Activated CD4-positive, alpha-beta memory T cell treated with anti-CD3 and anti-CD28 coated beads for 36 hours (primary cell): ENCODE measurements around the gene APLP1. TPM values are rescaled to one million over a fixed set of nuclear protein-coding genes. Genes with fewer than 3 reads are reported as not detected.
"Not testable (repeated sequence)": the region's sequence is repeated elsewhere in the genome, so short reads cannot be mapped to it uniquely, and the experiment has no call there.

Experiments used
- CTCF ChIA-PET: fragments of 350-600 bp; sonication (Branson Sonifier 250); formaldehyde crosslinking; loops from one replicate; lab custom pipeline; 2021; ENCODE audit warnings: antibody characterized with exemption, inconsistent platforms; lab: Charles Lee
- POLR2A ChIA-PET: fragments of 350-600 bp; sonication (Branson Sonifier 250); formaldehyde crosslinking; loops from one replicate; lab custom pipeline; 2021; ENCODE audit warnings: antibody characterized with exemption; lab: Charles Lee
- DNase-seq: peaks from one replicate; pipeline ENCODE4 v3.0.0-alpha.2; 2020
- H3K27ac Mint-ChIP-seq: one replicate; pipeline ENCODE4 v1.8.0; 2021; ENCODE audit warnings: mixed read lengths
- H3K27me3 Mint-ChIP-seq: one replicate; pipeline ENCODE4 v1.8.0; 2021; ENCODE audit warnings: mixed read lengths
- H3K36me3 Mint-ChIP-seq: one replicate; pipeline ENCODE4 v1.8.0; 2021; ENCODE audit warnings: mixed read lengths
- H3K4me1 Mint-ChIP-seq: one replicate; pipeline ENCODE4 v1.8.0; 2021; ENCODE audit warnings: low read depth, mixed read lengths
- H3K4me3 Mint-ChIP-seq: one replicate; pipeline ENCODE4 v1.8.0; 2021; ENCODE audit warnings: mild to moderate bottlenecking, mixed read lengths
- H3K9me3 Mint-ChIP-seq: one replicate; pipeline ENCODE4 v1.8.0; 2021; ENCODE audit warnings: mixed read lengths
- intact Hi-C: fragments of 100-400 bp; cut with micrococcal nuclease; formaldehyde crosslinking; loops from one replicate; pipeline ENCODE4 v1.15.1; 2023
- total RNA-seq, 2 experiments: library from RNA; stranded (reverse); gene quantifications; one replicate each; pipeline ENCODE4 v1.2.3, GENCODE V29; 2021

The APLP1 gene
- total RNA-seq, 2 experiments from 2014 or later = 1.2 to 2.6 TPM

GRCh38 chr19:35889370-35890112, 21.2 kb downstream of the APLP1 start:
- no peak overlapping the region for H3K4me3 Mint-ChIP-seq
- intact Hi-C loops = no loop called here
- CTCF ChIA-PET = interaction anchor here (0.7 kb wide), 1 partner anchor 490 kb away, joined by 5 read pairs; no protein-coding TSS in a partner anchor
- no peaks in the 10 kb centered on the region for H3K9me3 Mint-ChIP-seq
- H3K4me1 Mint-ChIP-seq = peaks cover 14% of the 10 kb centered on the region
- no peak overlapping the region for H3K27ac Mint-ChIP-seq
- POLR2A ChIA-PET = interaction anchor here (0.7 kb wide), 1 partner anchor 687 kb away, joined by 3 read pairs; no protein-coding TSS in a partner anchor
- H3K27me3 Mint-ChIP-seq = no peaks in the 10 kb centered on the region
- no peak for DNase-seq
- H3K36me3 Mint-ChIP-seq = peaks cover 58% of the 10 kb centered on the region

GRCh38 chr19:35890113-35890650, 21.8 kb downstream of the APLP1 start:
- ChIA-PET CTCF (interaction anchor here (1.5 kb wide), 1 partner anchor 9 kb away, joined by 10 read pairs; no protein-coding TSS in a partner anchor), POLR2A (no interaction called here)

DNA sequence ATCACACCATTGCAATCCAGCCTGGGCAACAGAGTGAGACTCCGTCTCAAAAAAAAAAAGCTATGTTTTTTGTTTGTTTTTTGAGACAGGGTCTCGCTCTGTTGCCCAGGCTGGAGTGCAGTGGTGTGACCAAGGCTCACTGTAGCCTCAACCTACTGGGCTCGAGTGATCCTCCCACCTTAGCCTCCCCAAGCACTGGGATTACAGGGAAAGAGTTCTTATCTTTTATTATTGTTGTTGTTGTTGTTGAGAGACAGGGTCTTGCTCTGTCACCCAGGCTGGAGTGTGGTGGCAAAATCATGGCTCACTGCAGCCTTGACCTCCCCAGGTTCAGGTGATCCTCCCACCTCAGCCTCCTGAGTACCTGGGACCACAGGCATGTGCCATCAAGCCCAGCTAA, 23.4 kb downstream of the APLP1 start:
- CTCF ChIA-PET = interaction anchor here (1.0 to 1.5 kb wide), 2 partner anchors 10 to 39 kb away, joined by 5 to 10 read pairs; no protein-coding TSS in a partner anchor
- H3K9me3 Mint-ChIP-seq, POLR2A ChIA-PET: not testable (repeated sequence)

More at GRCh38 chr19:35890113-35890650, 21.8 kb downstream of the APLP1 start:
- no peak overlapping the region for H3K4me3 Mint-ChIP-seq
- H3K9me3 Mint-ChIP-seq = no peaks in the 10 kb centered on the region
- DNase-seq = no peak
- H3K27me3 Mint-ChIP-seq = no peaks in the 10 kb centered on the region
- intact Hi-C loops = no loop called here
- H3K27ac Mint-ChIP-seq = no peak overlapping the region
- H3K36me3 Mint-ChIP-seq = peaks cover 61% of the 10 kb centered on the region
- H3K4me1 Mint-ChIP-seq = peaks cover 17% of the 10 kb centered on the region

DNA sequence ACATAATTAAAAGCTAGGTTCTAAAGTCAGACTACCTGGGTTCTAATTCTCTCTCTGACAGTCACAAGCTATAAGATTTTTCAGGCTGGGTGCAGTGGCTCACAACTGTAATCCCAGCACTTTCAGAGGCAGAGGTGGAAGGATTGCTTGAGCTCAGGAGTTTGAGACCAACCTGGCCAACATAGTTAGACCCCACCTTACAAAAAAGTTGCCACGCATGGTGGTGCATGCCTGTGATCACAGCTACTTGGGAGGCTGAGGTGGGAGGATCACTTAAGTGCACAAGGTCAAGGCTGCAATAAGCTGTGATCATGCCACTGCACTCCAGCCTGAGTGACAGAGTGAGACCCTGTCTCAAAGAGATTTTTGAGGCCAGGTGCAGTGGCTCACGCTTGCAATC, 26.0 kb downstream of the APLP1 start:
- CTCF ChIA-PET = interaction anchor here (1.3 to 1.4 kb wide), 3 partner anchors 12 to 38 kb away, joined by 3 to 11 read pairs (median 4); no protein-coding TSS in a partner anchor
- peak overlapping the region; percentile 28 for H3K27ac Mint-ChIP-seq

More for the DNA sequence above, 23.4 kb downstream of the APLP1 start:
- intact Hi-C loops, H3K4me3 Mint-ChIP-seq, H3K27me3 Mint-ChIP-seq, DNase-seq, H3K27ac Mint-ChIP-seq: not testable (repeated sequence)
- Mint-ChIP-seq H3K4me1 (peaks cover 29% of the 10 kb centered on the region), H3K36me3 (peaks cover 73% of the 10 kb centered on the region)

DNA sequence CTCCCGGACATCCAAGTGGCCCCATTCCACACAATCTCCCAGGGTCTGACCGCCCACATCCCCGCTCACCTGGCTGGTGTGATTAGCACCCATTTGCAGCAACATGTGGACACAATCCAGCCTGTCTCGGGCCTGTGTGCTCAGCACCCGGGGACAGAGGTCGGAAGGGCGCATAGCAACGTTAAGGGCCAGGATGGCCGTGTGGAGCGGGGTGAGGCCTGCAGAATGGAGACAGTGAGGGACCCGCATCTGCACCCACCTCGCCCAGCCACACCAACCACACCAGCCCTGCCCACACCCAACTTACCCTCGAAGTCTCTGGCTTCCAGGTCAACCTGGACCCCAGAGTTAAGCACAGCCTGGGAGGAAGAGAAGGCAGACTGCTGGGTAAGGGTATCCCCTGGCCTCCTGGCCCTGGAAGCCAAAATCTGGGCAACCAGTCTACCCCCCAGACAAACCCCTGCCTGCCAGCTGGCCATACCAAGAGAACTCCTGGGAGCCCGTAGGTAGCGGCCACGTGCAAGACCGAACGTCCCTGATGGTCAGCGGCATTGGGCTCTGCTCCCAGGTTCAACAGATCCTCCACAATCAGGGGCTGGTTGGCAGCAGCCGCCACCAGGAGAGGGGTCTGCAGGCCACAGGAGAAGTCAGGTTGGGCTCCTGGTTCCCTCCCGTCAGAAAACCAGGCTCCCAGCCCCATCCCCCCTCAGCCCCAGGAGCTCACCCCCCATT, 27.7 kb downstream of the APLP1 start:
- peaks cover 40% of the 10 kb centered on the region for H3K4me1 Mint-ChIP-seq
- H3K27ac Mint-ChIP-seq = peak overlapping the region; percentile 23
- ChIA-PET CTCF (no interaction called here), POLR2A (interaction anchor here (0.7 to 1.3 kb wide), 2 partner anchors 11 to 61 kb away, joined by 3 to 6 read pairs; no protein-coding TSS in a partner anchor)
- H3K36me3 Mint-ChIP-seq = peaks cover 64% of the 10 kb centered on the region
- no peak for DNase-seq
- H3K9me3 Mint-ChIP-seq = no peaks in the 10 kb centered on the region
- no peaks in the 10 kb centered on the region for H3K27me3 Mint-ChIP-seq
- intact Hi-C loops = no loop called here
- no peak overlapping the region for H3K4me3 Mint-ChIP-seq

More for the DNA sequence above, 26.0 kb downstream of the APLP1 start:
- Mint-ChIP-seq H3K27me3 (no peaks in the 10 kb centered on the region), H3K36me3 (peaks cover 74% of the 10 kb centered on the region), H3K4me3 (no peak overlapping the region), H3K9me3 (no peaks in the 10 kb centered on the region), H3K4me1 (peaks cover 41% of the 10 kb centered on the region)
- intact Hi-C loops = no loop called here
- DNase-seq = no peak
- POLR2A ChIA-PET = interaction anchor here (1.1 kb wide), 1 partner anchor 11 kb away, joined by 4 read pairs; no protein-coding TSS in a partner anchor

- Mint-ChIP-seq H3K36me3 (peaks cover 59% of the 10 kb centered on the region), H3K27me3 (no peaks in the 10 kb centered on the region), H3K4me1 (peaks cover 44% of the 10 kb centered on the region), H3K4me3 (peak overlapping the region; percentile 32), H3K9me3 (no peaks in the 10 kb centered on the region), H3K27ac (no peak overlapping the region)
- ChIA-PET POLR2A (interaction anchor here (0.7 to 1.3 kb wide), 2 partner anchors 11 to 61 kb away, joined by 3 to 6 read pairs; no protein-coding TSS in a partner anchor), CTCF (no interaction called here)
- intact Hi-C loops = no loop called here
- DNase-seq = no peak
Observed at GRCh38 chr19:35896643-35897040, 28.3 kb downstream of the APLP1 start.

DNA sequence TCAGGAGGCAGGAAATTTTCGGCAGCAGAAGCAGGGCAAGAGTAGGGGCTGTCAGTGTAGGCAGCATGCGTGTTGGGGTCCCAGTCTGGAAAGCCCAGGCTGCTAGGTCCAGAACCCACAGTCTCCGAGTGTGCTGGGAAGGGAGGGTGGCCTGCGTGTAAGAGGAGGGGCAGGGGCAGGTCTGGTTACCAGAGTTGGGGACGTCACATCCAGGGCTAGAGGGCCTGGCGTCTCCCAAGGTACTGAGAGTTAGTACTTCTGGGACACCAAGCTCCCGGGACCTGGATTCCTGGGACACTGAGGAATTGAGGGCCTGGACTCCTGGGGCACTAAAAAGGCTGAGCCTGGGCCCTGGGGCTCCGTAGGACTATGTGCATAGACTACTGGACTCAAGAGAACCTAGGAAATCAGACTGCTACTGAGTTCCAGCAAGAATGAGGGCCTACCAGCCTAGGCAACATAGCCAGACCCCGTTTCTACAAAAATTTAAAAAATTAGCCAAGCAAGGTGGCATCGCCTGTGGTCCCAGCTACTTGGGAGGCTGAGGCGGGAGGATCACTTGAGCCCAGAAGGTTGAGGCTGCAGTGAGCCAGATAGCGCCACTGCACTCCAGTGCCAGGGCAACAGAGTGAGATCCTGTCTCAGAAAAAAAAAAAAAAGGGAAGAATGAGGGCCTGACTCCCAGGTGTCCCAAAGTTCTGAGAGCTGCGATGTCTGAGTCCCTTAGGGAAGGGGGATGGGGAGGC, 29.5 kb downstream of the APLP1 start:
- H3K4me1 Mint-ChIP-seq = peaks cover 50% of the 10 kb centered on the region
- peaks cover 54% of the 10 kb centered on the region for H3K36me3 Mint-ChIP-seq
- POLR2A ChIA-PET = interaction anchor here (1.3 to 1.5 kb wide), 2 partner anchors 12 to 14 kb away, joined by 3 to 5 read pairs; no protein-coding TSS in a partner anchor

GRCh38 chr19:35898499-35898809, 30.1 kb downstream of the APLP1 start:
- ChIA-PET CTCF (interaction anchor here (1.0 to 1.3 kb wide), 2 partner anchors 15 to 16 kb away, joined by 3 to 5 read pairs; no protein-coding TSS in a partner anchor), POLR2A (interaction anchor here (1.5 kb wide), 1 partner anchor 15 kb away, joined by 5 read pairs; no protein-coding TSS in a partner anchor)
- H3K27me3 Mint-ChIP-seq = no peaks in the 10 kb centered on the region
- DNase-seq = no peak
- peaks cover 52% of the 10 kb centered on the region for H3K36me3 Mint-ChIP-seq
- intact Hi-C loops = no loop called here
- no peaks in the 10 kb centered on the region for H3K9me3 Mint-ChIP-seq
- peak overlapping the region; percentile 92 for H3K4me3 Mint-ChIP-seq
- H3K4me1 Mint-ChIP-seq = peaks cover 51% of the 10 kb centered on the region
- peak overlapping the region; percentile 97 for H3K27ac Mint-ChIP-seq

More for the DNA sequence above, 29.5 kb downstream of the APLP1 start:
- CTCF ChIA-PET = interaction anchor here (0.7 to 1.3 kb wide), 3 partner anchors 14 to 16 kb away, joined by 3 to 5 read pairs (median 3); no protein-coding TSS in a partner anchor
- Mint-ChIP-seq H3K9me3 (no peaks in the 10 kb centered on the region), H3K27ac (peak overlapping the region; percentile 97), H3K4me3 (peak overlapping the region; percentile 92), H3K27me3 (no peaks in the 10 kb centered on the region)
- intact Hi-C loops = no loop called here
- DNase-seq = no peak

- ChIA-PET POLR2A (interaction anchor here (1.4 to 2.1 kb wide), 2 partner anchors 32 to 188 kb away, joined by 5 to 8 read pairs; no protein-coding TSS in a partner anchor), CTCF (no interaction called here)
- peak overlapping the region; percentile 92 for H3K4me3 Mint-ChIP-seq
- intact Hi-C loops = loop anchor here (1.0 to 2.0 kb wide), 5 partner anchors 32 to 186 kb away; partner anchors contain the start of genes PSENEN, SDHAF1 and U2AF1L4
- no peaks in the 10 kb centered on the region for H3K9me3 Mint-ChIP-seq
- H3K4me1 Mint-ChIP-seq = peaks cover 59% of the 10 kb centered on the region
- peak; percentile 93 for DNase-seq
- peak overlapping the region; percentile 97 for H3K27ac Mint-ChIP-seq
- no peaks in the 10 kb centered on the region for H3K27me3 Mint-ChIP-seq
- peaks cover 45% of the 10 kb centered on the region for H3K36me3 Mint-ChIP-seq
Observed at GRCh38 chr19:35899547-35900214, 31.3 kb downstream of the APLP1 start.

GRCh38 chr19:35901055-35901644, 32.8 kb downstream of the APLP1 start:
- no peaks in the 10 kb centered on the region for H3K9me3 Mint-ChIP-seq
- H3K27me3 Mint-ChIP-seq = no peaks in the 10 kb centered on the region
- peak overlapping the region; percentile 92 for H3K4me3 Mint-ChIP-seq
- peak overlapping the region; percentile 97 for H3K27ac Mint-ChIP-seq
- DNase-seq = no peak
- intact Hi-C loops = loop anchor here (2.0 kb wide), 1 partner anchor 156 kb away; the partner anchor contains the start of genes PSENEN and U2AF1L4
- peaks cover 55% of the 10 kb centered on the region for H3K4me1 Mint-ChIP-seq
- CTCF ChIA-PET = interaction anchor here (1.3 kb wide), 1 partner anchor 30 kb away, joined by 5 read pairs; no protein-coding TSS in a partner anchor
- peaks cover 36% of the 10 kb centered on the region for H3K36me3 Mint-ChIP-seq
- POLR2A ChIA-PET = interaction anchor here (1.4 to 2.1 kb wide), 2 partner anchors 30 to 189 kb away, joined by 5 to 8 read pairs; no protein-coding TSS in a partner anchor
